LoVo (cell line): Measurements from ENCODE around the gene CLP1.

Experiments used
- DNase-seq: peaks from one replicate; pipeline ENCODE4 v3.0.0-alpha.2; 2016; ENCODE audit warnings: low spot score

CLP1 gene

GRCh38 chr11:57657194-57658022, at the start of gene CLP1:
CLP1 (plus strand) TSS chr11:57657762; CDS start chr11:57659477, 1,715 bp downstream.
- DNase-seq, result peak; percentile 97

GRCh38 chr11:57610170-57610569, 47.4 kb upstream of the CLP1 start:
- no peak for DNase-seq

- DNase-seq, result no peak
Observed at GRCh38 chr11:57614234-57614772, 43.3 kb upstream of the CLP1 start.

GRCh38 chr11:57615308-57615707, 42.3 kb upstream of the CLP1 start:
- DNase-seq, result no peak

- no peak for DNase-seq
Observed at GRCh38 chr11:57616595-57616994, 41.0 kb upstream of the CLP1 start.

GRCh38 chr11:57618438-57618837, 39.1 kb upstream of the CLP1 start:
- DNase-seq, result no peak

- no peak for DNase-seq
Observed at GRCh38 chr11:57619331-57619730, 38.2 kb upstream of the CLP1 start.

- DNase-seq, result no peak
Observed at GRCh38 chr11:57620467-57620866, 37.1 kb upstream of the CLP1 start.

GRCh38 chr11:57622263-57622662, 35.3 kb upstream of the CLP1 start:
- DNase-seq, result no peak

- DNase-seq, result no peak
Observed at GRCh38 chr11:57624864-57625263, 32.7 kb upstream of the CLP1 start.

GRCh38 chr11:57626895-57627294, 30.7 kb upstream of the CLP1 start:
- no peak for DNase-seq

GRCh38 chr11:57630171-57630570, 27.4 kb upstream of the CLP1 start:
- no peak for DNase-seq

GRCh38 chr11:57632116-57632515, 25.4 kb upstream of the CLP1 start:
- no peak for DNase-seq

GRCh38 chr11:57633394-57634070, 24.0 kb upstream of the CLP1 start:
- DNase-seq, result no peak

GRCh38 chr11:57634311-57634710, 23.3 kb upstream of the CLP1 start:
- DNase-seq, result no peak

- DNase-seq, result no peak
Observed at GRCh38 chr11:57635246-57635645, 22.3 kb upstream of the CLP1 start.

- DNase-seq, result no peak
Observed at GRCh38 chr11:57637626-57638004, 19.9 kb upstream of the CLP1 start.

GRCh38 chr11:57638005-57638781, 19.4 kb upstream of the CLP1 start:
- DNase-seq, result no peak

GRCh38 chr11:57638811-57639320, 18.7 kb upstream of the CLP1 start:
- DNase-seq, result no peak

GRCh38 chr11:57639321-57640067, 18.1 kb upstream of the CLP1 start:
- DNase-seq, result no peak

- no peak for DNase-seq
Observed at GRCh38 chr11:57640068-57640800, 17.3 kb upstream of the CLP1 start.
